ENCODE measurements around the gene RANBP10.
A peak's percentile ranks its signal among the peaks of the same experiment; 100 is the strongest.
"Not testable (repeated sequence)": the region's sequence is repeated elsewhere in the genome, so short reads cannot be mapped to it uniquely, and the experiment has no call there.

The RANBP10 gene

DNA sequence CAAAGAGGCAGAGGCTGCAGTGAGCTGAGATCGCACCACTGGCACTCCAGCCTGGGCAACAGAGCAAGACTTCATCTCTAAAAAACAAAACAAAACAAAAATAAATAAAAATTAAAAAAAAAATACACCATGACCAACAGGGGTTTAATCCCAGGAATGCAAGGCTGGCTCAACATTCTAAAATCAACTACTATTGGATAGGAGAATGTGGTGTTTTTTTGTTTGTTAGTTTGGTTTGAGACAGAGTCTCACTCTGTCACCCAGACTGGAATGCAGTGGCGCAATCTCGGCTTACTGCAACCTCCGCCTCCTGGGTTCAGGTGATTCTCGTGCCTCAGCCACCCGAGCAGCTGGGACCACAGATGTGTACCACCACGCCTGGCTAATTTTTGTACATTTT lies 107.1 kb downstream of the RANBP10 start:
- no peak overlapping the region for H3K27ac ChIP-seq
- TF ChIP-seq ZFX (IDR thresholded peaks at IDR 0.05; ENCODE audit: borderline replicate concordance), result no peak
- TF ChIP-seq, protein P1, sequence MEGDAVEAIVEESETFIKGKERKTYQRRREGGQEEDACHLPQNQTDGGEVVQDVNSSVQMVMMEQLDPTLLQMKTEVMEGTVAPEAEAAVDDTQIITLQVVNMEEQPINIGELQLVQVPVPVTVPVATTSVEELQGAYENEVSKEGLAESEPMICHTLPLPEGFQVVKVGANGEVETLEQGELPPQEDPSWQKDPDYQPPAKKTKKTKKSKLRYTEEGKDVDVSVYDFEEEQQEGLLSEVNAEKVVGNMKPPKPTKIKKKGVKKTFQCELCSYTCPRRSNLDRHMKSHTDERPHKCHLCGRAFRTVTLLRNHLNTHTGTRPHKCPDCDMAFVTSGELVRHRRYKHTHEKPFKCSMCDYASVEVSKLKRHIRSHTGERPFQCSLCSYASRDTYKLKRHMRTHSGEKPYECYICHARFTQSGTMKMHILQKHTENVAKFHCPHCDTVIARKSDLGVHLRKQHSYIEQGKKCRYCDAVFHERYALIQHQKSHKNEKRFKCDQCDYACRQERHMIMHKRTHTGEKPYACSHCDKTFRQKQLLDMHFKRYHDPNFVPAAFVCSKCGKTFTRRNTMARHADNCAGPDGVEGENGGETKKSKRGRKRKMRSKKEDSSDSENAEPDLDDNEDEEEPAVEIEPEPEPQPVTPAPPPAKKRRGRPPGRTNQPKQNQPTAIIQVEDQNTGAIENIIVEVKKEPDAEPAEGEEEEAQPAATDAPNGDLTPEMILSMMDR (IDR thresholded peaks at IDR 0.05), result no peak

DNA sequence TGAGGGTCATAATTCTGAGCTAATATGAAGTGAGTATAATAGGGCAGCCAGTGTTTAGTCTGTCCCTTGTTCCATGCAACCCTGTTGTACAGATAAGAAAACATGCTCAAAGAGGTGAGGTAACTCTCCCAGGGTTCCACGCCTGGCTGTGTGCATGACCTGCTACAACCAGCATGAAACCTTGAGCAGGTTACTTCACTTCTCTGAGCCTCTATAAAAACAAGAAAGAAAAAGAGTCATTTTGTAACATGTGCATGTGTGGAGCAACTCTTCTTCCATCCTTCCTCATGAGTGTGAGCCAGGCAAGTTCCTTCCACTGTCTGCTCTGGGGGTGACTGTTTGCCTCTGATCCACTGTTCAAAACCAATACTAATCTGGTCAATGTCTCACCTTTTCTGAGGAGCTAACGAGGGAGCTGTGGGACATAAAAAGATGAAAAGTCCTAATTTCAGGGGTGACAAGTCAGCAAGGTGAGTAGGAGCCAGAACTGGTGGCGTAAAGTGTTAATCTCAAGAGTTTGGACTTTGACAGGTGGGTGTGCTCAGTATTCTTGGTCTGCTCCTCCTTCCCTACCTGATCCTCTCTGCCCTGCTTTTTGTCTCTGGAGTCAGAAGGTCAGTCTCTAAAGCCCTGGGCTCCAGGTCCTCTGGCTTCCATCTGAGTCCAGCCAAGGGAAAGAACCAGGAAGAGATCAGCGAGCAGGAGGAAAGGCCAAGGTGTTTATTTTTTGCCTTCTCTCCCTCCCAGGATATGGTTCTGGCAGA lies 108.8 kb downstream of the RANBP10 start:
- no peak for TF ChIP-seq ZFX (IDR thresholded peaks at IDR 0.05; ENCODE audit: borderline replicate concordance)
- TF ChIP-seq, protein P1 (IDR thresholded peaks at IDR 0.05), result no peak

DNA sequence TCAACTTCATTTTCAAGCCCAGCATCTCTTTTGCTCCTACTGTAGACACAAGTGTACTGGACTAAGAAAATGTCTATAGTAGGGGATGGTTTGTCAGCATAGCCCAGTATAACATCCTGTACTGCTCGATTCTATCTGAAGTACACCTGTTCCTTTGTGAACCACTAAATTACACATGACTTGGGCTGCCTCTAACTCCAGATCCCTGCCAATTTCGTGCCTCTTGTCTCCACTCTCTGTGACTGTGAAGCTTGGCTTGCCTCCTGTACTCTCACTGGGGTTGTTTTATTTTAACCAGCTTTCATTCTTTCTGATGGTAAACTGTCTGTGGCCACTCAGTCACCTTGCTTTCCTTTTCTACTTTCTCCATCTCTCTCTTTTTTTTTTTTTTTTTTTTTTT lies 111.7 kb downstream of the RANBP10 start:
- H3K27ac ChIP-seq, result no peak overlapping the region
- TF ChIP-seq, protein P1 (IDR thresholded peaks at IDR 0.05), result no peak
- TF ChIP-seq ZFX (IDR thresholded peaks at IDR 0.05; ENCODE audit: borderline replicate concordance), result no peak

More for the DNA sequence above, 108.8 kb downstream of the RANBP10 start:
- H3K27ac ChIP-seq, result no peak overlapping the region

DNA sequence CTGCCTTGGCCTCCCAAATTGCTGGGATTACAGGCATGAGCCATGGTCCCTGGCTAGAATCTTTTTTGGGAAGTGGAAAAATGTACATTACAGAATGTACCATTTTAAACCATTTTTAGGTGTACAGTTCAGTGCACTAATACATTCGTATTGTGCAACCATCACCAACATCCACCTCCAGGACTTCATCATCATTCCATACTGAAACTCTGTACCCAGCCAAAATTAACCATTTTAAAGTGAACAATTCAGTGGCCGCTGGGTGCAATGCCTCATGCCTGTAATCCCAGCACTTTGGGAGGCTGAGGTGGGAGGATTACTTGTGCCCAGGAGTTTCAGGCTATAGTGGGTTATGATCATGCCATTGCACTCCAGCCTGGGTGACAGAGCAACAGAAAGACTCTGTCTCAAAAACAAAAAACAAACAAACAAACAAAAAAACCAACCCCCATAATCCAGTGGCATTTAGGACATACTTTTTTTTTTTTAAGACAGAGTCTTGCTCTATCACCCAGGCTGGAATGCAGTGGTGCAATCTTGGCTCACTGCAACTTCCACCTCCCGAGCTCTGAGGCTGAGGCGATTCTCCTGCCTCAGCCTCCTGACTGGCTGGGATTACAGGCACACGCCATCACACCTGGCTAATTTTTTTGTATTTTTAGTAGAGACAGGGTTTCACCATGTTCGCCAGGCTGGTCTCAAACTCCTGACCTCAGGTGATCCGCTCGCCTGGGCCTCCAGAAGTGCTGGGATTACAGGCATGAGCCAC lies 112.7 kb downstream of the RANBP10 start:
- not testable (repeated sequence) for H3K27ac ChIP-seq

DNA sequence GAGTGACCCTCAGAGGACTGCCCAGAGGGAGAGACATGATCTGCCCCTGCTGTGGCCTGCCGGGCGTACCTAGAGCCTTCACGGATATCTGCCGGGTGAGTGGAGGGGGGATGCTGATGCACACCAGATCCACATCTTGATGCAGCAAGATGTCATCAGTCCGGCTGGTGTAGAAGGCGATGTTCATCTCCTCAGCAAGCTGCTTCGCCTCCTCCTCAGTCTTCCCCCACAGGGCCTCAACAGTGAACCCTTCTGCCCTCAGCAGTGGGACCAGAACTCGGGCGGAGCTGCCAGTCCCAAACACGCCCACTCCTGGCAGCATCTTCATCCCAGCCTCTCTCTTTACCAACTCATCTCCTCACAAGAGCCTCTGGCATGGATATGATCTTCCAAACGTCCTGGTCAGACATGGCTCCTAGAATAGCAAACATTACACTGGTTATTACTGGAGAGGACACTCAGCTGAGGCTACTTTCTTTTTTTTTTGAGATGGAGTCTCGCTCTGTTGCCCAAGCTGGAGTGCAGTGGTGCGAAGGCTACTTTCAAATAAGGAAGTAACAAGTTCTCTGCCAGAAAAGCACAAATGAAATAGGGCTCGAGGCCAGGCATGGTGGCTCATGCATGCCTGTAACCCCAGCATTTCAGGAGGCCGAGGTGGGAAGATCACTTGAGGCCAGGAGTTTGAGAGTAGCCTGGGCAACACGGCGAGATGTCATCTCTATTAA lies 120.8 kb downstream of the RANBP10 start:
- 0 out of 2 replicates have a peak overlapping the region, but pooled peaks have one; percentile 26 for H3K27ac ChIP-seq
- TF ChIP-seq, protein P1 (IDR thresholded peaks at IDR 0.05), result no peak
- no peak for TF ChIP-seq ZFX (IDR thresholded peaks at IDR 0.05; ENCODE audit: borderline replicate concordance)

DNA sequence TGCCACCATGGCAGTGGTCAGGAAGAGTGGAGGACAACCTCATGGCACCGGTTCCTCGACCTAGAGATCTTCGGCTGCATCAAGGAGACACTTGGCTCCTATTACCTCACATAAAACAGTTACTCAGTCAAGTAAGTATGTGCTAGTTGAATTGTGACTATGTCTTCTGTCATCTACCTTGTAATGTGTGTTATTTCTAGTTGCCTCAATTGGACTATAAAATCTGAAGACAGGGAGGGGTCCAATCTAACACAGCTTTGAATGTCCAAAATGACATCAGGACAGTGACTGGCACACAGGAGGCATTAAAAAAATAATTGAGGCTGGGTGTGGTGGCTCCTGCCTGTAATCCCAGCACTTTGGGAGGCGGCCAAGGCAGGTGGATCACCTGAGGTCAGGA lies 122.6 kb downstream of the RANBP10 start:
- no peak overlapping the region for H3K27ac ChIP-seq
- no peak for TF ChIP-seq ZFX (IDR thresholded peaks at IDR 0.05; ENCODE audit: borderline replicate concordance)
- TF ChIP-seq, protein P1 (IDR thresholded peaks at IDR 0.05), result no peak

DNA sequence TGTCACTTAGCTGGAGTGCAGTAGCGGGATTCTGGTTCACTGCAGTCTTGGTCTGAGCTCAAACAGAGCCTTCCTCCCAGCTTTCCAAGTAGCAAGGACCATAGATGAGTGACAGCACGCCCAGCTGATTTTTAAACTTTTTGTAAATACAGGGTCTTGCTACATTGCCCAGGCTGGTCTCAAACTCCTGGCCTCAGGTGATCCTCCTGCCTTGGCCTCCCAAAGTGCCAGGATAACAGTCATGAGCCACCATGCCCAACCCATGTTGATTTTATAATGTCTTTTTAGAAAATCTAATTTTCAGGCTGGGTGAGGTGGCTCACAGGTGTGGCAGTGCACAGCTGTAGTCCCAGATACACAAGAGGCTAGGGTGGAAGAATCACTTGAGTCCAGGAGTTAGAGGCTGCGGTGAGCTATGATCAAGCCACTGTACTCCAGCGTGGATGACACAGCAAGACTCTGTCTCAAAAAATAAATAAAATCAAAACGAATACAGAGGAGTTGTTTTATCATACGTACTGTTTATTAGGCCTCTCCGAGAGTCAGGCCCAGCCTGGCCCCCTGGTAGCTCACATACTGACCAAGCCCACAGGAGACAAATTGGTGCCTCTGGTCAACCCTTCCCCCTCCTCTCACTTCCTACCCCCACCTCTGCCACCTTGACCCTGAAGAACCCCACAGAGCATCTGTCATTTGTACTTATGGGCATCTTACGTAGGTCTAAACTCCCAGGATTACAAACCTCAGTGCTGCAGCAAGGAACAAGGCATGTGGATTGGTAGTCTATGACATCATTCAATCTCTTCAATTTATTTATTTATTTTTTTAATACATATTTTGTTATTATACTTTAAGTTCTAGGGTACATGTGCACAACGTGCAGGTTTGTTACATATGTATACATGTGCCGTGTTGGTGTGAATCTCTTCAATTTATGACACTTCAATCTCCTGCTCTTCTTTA lies 126.1 kb downstream of the RANBP10 start:
- no peak overlapping the region for H3K27ac ChIP-seq
- TF ChIP-seq, protein P1 (IDR thresholded peaks at IDR 0.05), result no peak
- TF ChIP-seq ZFX (IDR thresholded peaks at IDR 0.05; ENCODE audit: borderline replicate concordance), result no peak

All from 22Rv1 (cell line).